Karpas-422 (cell line): Measurements from ENCODE around the gene HNRNPUL1. TPM values are rescaled to one million over a fixed set of nuclear protein-coding genes. Genes with fewer than 3 reads are reported as not detected.

Source experiments
- DNase-seq: peaks from one replicate; pipeline ENCODE4 v3.0.0-alpha.2; 2015
- H2AFZ ChIP-seq: fragments of 200-600 bp; sonication (generic); 2 replicates; pipeline ENCODE4 v1.6.1; 2014; ENCODE audit warnings: antibody characterized with exemption, low read length, mixed read lengths
- H3K27ac ChIP-seq: fragments of 200-600 bp; sonication (generic); 2 replicates; pipeline ENCODE4 v1.5.1; 2014; ENCODE audit warnings: mild to moderate bottlenecking, low read length, moderate library complexity
- H3K27me3 ChIP-seq: fragments of 200-600 bp; sonication (generic); 2 replicates; pipeline ENCODE4 v1.6.1; 2014; ENCODE audit warnings: low read length, mixed read lengths
- H3K36me3 ChIP-seq: fragments of 200-600 bp; sonication (generic); 2 replicates; pipeline ENCODE4 v1.6.1; 2014; ENCODE audit warnings: low read length, mixed read lengths; ENCODE audit not compliant: insufficient read depth
- H3K4me1 ChIP-seq: fragments of 200-600 bp; sonication (generic); 2 replicates; pipeline ENCODE4 v1.6.1; 2014; ENCODE audit warnings: mild to moderate bottlenecking, low read length, mixed read lengths
- H3K4me2 ChIP-seq: fragments of 200-600 bp; sonication (generic); 2 replicates; pipeline ENCODE4 v1.6.1; 2014; ENCODE audit warnings: low read length, low read depth, mild to moderate bottlenecking; ENCODE audit not compliant: poor library complexity, severe bottlenecking
- H3K4me3 ChIP-seq: fragments of 200-600 bp; sonication (generic); 2 replicates; pipeline ENCODE4 v1.5.1; 2014; ENCODE audit warnings: mild to moderate bottlenecking, antibody characterized with exemption, low read length, mixed read lengths
- H3K79me2 ChIP-seq: fragments of 200-600 bp; sonication (generic); 2 replicates; pipeline ENCODE4 v1.6.1; 2014; ENCODE audit warnings: mild to moderate bottlenecking, low read length, mixed read lengths
- H3K9ac ChIP-seq: fragments of 200-600 bp; sonication (generic); 2 replicates; pipeline ENCODE4 v1.6.0; 2014; ENCODE audit warnings: low read length
- H3K9me2 ChIP-seq: fragments of 200-600 bp; sonication (generic), shearing (Covaris generic); replicated peaks from 2 replicates; pipeline ENCODE4 v1.6.0; 2014; ENCODE audit warnings: mild to moderate bottlenecking, low read length, moderate library complexity; ENCODE audit not compliant: insufficient read depth
- H3K9me3 ChIP-seq: fragments of 300-700, 200-600 bp; sonication (generic); 2 replicates; pipeline ENCODE4 v1.6.1; 2014; ENCODE audit warnings: low read length, mixed read lengths
- H4K20me1 ChIP-seq: fragments of 200-600 bp; sonication (generic); 2 replicates; pipeline ENCODE4 v1.6.1; 2014; ENCODE audit warnings: mild to moderate bottlenecking, antibody characterized with exemption, low read length, low read depth; ENCODE audit not compliant: insufficient read depth
- total RNA-seq: library from RNA; depleted of rRNA; stranded (reverse); fragments of >200 nt; shearing (Covaris generic); gene quantifications from 2 replicates; pipeline ENCODE4 v1.2.3, GENCODE V29; 2014; ENCODE audit warnings: low replicate concordance

Gene HNRNPUL1
- total RNA-seq, 1 experiment from 2014 or later: 99.4 TPM

DNA sequence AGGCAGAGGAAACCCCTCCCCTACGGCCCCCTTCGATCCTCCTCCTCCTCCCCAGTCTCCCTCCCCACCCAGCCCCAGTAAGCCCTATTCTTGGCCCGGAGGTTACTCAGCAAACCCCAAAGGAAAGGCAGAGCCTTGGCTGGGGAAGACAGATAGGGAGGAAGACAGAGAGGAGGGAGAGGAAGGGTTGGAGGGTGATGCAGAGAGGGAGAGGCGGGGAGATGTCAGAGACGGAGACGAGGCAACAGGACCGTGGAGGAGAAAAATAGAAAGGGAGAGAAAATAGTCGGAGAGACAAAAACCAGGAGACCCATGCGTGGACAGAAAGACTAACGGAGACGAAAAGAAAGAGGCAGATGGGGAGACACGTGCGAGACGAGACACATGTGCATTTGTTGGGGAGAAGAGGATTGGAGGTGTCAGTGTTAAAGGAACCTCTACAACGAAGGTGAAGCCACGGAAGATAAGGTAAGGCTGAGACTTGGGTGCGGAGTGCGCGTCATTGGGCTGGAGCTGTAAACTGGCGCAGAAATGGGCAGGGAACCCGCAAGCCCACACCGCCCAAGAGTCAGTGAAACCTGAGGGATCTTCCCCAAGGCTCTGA lies 86.7 kb downstream of the HNRNPUL1 start:
- DNase-seq: no peak
- Histone ChIP-seq H3K9me3 (no peaks in the 10 kb centered on the region), H3K9ac (peak overlapping the region; percentile 95), H3K4me3 (peak overlapping the region; percentile 95), H3K9me2 (no peaks in the 10 kb centered on the region), H3K27me3 (no peaks in the 10 kb centered on the region), H3K36me3 (peaks cover 23% of the 10 kb centered on the region; the same call in 1 of the 2 replicates), H4K20me1 (peaks cover 24% of the 10 kb centered on the region), H3K79me2 (peaks cover 70% of the 10 kb centered on the region), H3K27ac (peak overlapping the region; percentile 72; the same call in 1 of the 2 replicates), H3K4me1 (peaks cover 20% of the 10 kb centered on the region), H3K4me2 (peak overlapping the region; percentile 84), H2AFZ (no peak overlapping the region)

DNA sequence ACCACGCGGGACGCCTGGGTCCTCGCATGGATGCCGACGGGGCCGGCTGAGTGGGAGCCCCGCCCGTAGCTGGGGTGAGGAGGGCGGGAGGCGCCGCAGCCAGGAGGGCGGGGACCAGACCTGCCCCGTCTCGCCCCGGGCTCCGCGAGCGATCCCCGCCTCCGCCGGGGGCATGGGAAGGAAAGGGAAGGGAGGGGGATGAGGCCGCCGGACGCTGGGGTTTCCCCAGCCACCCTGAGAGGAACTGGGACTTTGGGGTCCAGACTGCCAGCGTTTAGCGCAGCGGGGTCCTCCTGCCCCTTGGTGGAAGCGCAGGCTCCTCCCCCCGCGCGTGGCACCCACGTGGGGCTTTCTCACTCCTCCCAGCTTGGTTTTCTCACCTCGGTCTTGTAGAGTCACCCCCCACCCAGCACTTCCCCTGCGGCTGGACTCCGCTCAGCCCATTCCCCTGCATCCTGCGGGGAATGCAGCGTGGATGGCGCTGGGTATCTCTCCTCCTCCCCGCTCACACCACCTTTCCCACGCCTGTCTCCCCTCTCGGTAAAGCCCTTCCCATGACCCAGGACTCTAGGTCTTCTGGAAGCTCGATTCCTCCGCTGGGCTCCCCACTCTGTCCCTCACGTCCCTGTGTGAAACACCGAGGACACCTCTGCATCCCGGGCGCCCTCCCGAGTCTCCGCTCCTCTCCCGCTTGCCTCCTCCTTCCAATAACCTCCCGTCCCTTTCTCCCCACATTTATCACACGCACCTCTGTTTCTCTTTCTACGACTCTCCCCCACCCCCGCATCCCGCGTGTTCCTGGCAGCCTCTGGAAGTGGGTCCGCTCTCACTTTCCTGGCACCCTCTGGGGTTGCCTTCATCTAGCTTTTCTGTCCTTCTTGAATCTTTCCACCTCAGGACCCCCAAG lies 87.4 kb downstream of the HNRNPUL1 start:
- Histone ChIP-seq H2AFZ (no peak overlapping the region; the same call in 1 of the 2 replicates), H3K4me2 (peak overlapping the region; percentile 84), H3K27ac (peak overlapping the region; percentile 72), H3K9me3 (no peaks in the 10 kb centered on the region), H3K4me3 (peak overlapping the region; percentile 95), H3K79me2 (peaks cover 63% of the 10 kb centered on the region), H3K27me3 (no peaks in the 10 kb centered on the region), H3K36me3 (peaks cover 19% of the 10 kb centered on the region; the same call in 1 of the 2 replicates), H3K9ac (peak overlapping the region; percentile 95), H3K9me2 (no peaks in the 10 kb centered on the region), H4K20me1 (peaks cover 24% of the 10 kb centered on the region), H3K4me1 (peaks cover 20% of the 10 kb centered on the region)
- peak; percentile 84 for DNase-seq

DNA sequence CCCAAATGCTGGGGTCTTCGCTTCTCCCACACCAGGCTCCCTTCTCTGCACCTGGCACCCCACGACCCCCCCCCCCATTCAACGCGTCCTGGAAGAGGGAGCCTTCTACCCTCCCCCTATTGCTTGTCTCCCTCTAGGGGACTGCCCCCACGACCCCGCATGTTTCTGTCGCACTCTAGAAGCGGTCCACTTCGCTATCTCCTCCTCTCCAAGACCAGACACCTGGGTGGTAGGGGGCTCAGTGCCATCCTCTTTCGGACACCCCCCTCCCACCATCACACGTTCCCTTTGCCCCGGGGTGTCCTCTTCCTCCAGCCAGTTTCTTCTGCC lies 88.1 kb downstream of the HNRNPUL1 start:
- Histone ChIP-seq H3K4me2 (peak overlapping the region; percentile 84), H3K4me3 (peak overlapping the region; percentile 95), H3K27me3 (no peaks in the 10 kb centered on the region), H3K4me1 (peaks cover 20% of the 10 kb centered on the region), H3K9me3 (no peaks in the 10 kb centered on the region), H3K9me2 (no peaks in the 10 kb centered on the region), H3K27ac (peak overlapping the region; percentile 72), H4K20me1 (peaks cover 24% of the 10 kb centered on the region), H2AFZ (no peak overlapping the region), H3K36me3 (peaks cover 18% of the 10 kb centered on the region; the same call in 1 of the 2 replicates), H3K9ac (peak overlapping the region; percentile 95), H3K79me2 (peaks cover 63% of the 10 kb centered on the region)
- peak; percentile 42 for DNase-seq

DNA sequence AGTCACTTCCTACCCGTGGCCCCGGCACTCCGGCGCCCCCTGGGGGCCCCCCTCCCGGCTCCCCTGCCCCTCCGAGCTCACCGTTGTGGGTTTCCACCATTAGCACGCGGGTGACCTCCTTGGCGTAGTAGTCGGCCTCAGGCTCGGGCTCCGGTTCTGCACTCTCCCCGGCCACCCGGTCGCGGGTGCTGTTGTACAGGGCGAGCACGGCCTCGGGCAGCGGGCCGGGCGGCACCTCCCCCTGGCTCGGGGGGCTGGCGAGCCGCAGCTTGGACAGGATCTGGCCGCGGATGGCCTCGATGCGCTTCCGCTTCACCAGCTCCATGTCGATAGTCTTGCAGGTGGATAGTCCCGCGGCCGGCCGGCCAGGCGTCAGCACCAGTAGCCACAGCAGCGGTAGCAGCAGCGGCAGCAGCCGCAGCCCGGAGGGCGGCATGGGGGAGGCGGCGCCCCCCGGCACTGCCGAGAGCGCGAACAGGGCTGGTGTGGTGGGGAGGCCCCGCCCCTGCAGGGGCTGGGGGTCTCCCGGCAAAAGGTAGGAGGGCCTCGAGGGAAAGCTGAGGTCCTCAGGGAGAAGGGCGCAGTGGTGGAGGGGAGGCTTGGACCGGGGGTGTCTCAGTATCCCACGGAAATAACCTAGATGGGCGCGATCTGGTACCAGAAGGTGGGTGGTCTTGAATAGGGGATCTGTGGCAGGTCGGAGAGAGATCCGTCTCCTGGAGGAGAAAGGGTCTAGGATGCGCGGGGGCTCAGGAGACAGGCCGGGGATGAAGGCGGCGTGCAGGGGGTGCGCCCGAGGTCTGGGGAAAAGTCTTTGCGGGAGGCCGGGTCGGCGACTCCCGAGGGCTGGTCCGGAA lies 88.7 kb downstream of the HNRNPUL1 start:
- H3K79me2 ChIP-seq: peaks cover 61% of the 10 kb centered on the region
- peak overlapping the region; percentile 95 for H3K9ac ChIP-seq
- H4K20me1 ChIP-seq: peaks cover 24% of the 10 kb centered on the region
- peak overlapping the region; percentile 72 for H3K27ac ChIP-seq
- peak overlapping the region; percentile 95 for H3K4me3 ChIP-seq
- peak overlapping the region; percentile 16; the same call in 1 of the 2 replicates for H2AFZ ChIP-seq
- peaks cover 17% of the 10 kb centered on the region; the same call in 1 of the 2 replicates for H3K36me3 ChIP-seq
- peak overlapping the region; percentile 84 for H3K4me2 ChIP-seq
- H3K4me1 ChIP-seq: peaks cover 20% of the 10 kb centered on the region
- H3K9me2 ChIP-seq: no peaks in the 10 kb centered on the region
- H3K27me3 ChIP-seq: no peaks in the 10 kb centered on the region
- DNase-seq: peak; percentile 88
- no peaks in the 10 kb centered on the region for H3K9me3 ChIP-seq

DNA sequence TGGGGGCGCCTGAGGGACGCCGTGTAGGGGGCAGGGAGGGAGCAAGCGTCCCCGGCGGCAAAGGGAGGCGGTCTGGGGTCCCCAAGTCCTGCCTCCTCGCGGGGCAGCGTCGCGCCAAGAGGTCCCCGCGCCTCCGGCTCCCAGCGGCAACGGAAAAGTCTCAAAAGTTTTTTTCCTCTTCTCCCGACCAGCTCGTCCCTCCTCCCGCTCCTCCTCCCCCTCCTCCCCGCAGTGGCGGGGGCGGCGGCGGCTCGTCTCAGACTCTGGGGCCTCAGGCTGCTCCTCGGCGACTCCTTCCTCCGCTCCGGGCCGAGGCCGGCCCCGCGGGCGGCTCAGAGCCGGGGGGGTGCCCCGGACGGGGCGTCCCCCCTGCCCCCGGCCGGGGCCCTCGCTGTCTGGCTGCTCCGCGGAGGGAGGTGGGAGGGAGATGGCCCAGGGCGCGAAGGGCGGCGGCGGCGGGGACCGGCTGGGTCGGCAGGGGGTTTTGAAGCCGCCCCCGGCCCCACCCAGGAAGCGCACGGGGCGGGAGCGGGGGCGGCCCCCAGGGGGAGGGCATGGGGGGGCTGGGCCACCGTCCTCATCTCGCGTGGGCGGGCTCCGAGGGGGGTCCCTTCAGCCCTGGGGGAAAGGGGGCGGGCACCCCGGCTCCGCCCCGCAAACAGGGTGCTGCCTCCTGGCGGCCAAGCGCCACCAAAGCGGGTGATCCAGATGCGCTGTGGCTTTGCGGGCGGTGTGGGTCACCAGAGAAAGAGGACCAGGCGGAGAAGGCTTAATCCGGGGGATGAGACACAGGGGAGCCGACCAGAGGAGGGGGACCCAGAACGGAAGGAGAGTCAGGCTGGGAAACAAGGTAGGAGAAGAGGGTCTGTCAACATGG lies 89.5 kb downstream of the HNRNPUL1 start, which contains the start of gene TGFB1:
Gene TGFB1, minus strand, starts transcription at position 457 of the 877 bp plus-strand sequence. CDS start 878 bp downstream, outside the sequence.
- Histone ChIP-seq H3K9me2 (no peaks in the 10 kb centered on the region), H3K9ac (peak within 1 kb of the TSS; percentile 95), H3K4me1 (peaks cover 20% of the 10 kb centered on the region), H3K79me2 (peaks cover 56% of the 10 kb centered on the region), H2AFZ (peak within 1 kb of the TSS; percentile 16; the same call in 1 of the 2 replicates), H3K4me2 (peak within 1 kb of the TSS; percentile 84), H3K4me3 (peak within 1 kb of the TSS; percentile 95), H3K27me3 (no peaks in the 10 kb centered on the region), H3K36me3 (peaks cover 13% of the 10 kb centered on the region; the same call in 1 of the 2 replicates), H3K9me3 (no peaks in the 10 kb centered on the region), H4K20me1 (peaks cover 24% of the 10 kb centered on the region), H3K27ac (peak within 1 kb of the TSS; percentile 72)
- DNase-seq: peak; percentile 96

DNA sequence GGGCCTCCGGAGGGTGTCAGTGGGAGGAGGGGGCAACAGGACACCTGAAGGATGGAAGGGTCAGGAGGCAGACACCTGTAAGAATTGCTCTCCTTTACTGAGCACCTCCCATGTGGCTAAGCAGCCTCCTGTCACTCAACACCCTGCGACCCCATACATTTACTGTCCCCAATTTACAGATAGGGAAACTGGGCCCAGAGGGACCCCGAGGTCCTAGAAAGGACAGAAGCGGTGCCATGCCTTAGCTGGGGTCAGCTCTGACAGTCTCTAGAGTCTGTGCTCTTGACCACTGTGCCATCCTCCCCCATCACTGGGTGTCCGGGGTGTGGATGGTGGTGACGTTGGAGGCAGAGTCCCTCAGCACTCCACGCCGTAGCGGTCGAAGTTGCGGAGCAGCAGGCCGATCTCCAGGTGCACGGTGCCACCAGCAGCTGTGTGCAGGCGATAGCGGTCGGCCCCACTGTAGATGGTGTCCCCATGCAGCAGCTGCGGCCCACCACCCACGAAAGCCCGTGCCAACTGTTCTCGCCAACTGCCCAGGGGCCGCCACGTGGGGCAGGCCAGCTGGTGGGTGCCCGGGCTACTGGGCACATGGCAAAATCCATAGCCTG lies 90.3 kb downstream of the HNRNPUL1 start:
- Histone ChIP-seq H3K9me2 (no peaks in the 10 kb centered on the region), H3K4me3 (peak overlapping the region; percentile 95), H4K20me1 (peaks cover 18% of the 10 kb centered on the region), H3K9me3 (no peaks in the 10 kb centered on the region), H3K27ac (no peak overlapping the region), H3K4me1 (peaks cover 20% of the 10 kb centered on the region), H3K9ac (peak overlapping the region; percentile 95), H3K27me3 (no peaks in the 10 kb centered on the region), H3K79me2 (peaks cover 49% of the 10 kb centered on the region), H3K36me3 (peaks cover 7% of the 10 kb centered on the region; the same call in 1 of the 2 replicates), H3K4me2 (peak overlapping the region; percentile 84), H2AFZ (no peak overlapping the region)
- DNase-seq: no peak

DNA sequence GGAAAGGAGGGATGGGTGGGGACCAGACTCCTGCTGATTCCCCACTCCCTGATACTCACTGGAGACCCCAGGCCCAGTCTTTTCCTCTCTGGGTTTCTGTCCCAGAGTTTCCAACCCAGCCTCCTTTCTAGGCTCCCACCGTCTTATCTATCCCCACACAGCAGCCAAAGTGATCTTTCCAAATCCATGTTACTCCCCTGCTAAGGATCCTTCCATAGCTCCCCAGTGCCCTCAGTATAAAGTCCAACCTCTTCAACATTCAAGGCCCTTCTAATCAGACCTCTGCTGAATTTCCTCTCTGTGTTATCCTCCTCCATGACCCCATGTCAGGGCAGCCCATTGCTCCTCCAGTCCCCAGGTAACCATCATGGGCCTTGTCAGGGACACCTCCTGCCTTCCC lies 90.9 kb downstream of the HNRNPUL1 start:
- no peaks in the 10 kb centered on the region for H3K9me2 ChIP-seq
- no peak overlapping the region for H3K27ac ChIP-seq
- H4K20me1 ChIP-seq: peaks cover 13% of the 10 kb centered on the region
- H3K79me2 ChIP-seq: peaks cover 43% of the 10 kb centered on the region
- DNase-seq: no peak
- H2AFZ ChIP-seq: no peak overlapping the region
- peaks cover 3% of the 10 kb centered on the region; the same call in 1 of the 2 replicates for H3K36me3 ChIP-seq
- no peaks in the 10 kb centered on the region for H3K9me3 ChIP-seq
- H3K9ac ChIP-seq: no peak overlapping the region
- no peaks in the 10 kb centered on the region for H3K27me3 ChIP-seq
- no peak overlapping the region for H3K4me2 ChIP-seq
- H3K4me3 ChIP-seq: no peak overlapping the region
- H3K4me1 ChIP-seq: peaks cover 20% of the 10 kb centered on the region
